ENCODE measurements around the gene NFATC1.

Gene NFATC1

GRCh38 chr18:79424880-79425568 is 29.3 kb downstream of the NFATC1 start:
- DNase-seq, result no peak

GRCh38 chr18:79425569-79425886 is 29.8 kb downstream of the NFATC1 start:
- no peak for DNase-seq

DNA sequence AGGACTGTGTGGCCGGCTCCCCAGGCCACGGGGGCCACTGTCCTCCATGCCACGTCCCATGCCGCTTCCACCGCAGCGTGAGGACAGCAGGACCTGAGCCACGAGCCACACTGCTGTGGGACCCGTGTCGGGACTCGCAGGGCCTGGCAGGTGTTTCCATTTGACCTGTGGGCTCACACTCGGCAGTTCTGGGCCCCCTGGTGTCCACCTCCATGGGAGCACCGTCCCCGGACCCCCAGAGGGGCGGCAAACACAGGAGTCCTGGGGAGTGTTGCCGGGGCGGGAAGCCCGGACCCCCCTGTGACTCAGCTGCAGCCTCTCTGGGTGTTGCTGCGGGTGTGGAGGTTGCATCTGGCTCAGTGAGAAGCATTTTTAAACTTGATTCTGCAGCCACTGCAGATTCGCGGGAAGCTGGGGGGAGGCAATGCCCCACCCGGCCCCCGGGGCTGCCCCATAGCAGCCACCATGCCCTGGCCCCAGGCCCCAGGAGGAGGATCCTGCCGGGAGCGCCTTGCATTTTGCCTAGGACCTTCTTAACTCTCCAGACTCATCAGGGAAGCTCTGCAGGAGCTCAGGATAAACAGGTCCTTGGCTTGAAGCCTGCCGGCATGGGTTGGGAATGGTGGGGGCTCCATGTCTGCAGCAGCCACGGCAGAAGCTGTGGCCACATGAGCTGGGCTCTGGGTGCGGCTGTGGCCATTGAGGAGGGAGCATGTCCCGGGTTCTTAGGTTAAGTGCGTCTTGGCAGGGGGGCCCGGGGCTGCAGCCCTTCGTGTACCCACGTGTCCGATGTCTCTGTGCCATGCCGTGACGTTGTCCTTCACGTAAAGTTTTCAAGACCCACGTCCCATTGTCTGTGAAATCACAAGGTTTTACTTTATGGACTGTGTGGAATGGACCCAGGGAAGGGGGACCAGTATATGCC is 30.9 kb downstream of the NFATC1 start:
- DNase-seq, result no peak

- no peak for DNase-seq
Measured at GRCh38 chr18:79427368-79428225, 31.9 kb downstream of the NFATC1 start.

GRCh38 chr18:79428287-79428686 is 32.6 kb downstream of the NFATC1 start:
- no peak for DNase-seq

DNA sequence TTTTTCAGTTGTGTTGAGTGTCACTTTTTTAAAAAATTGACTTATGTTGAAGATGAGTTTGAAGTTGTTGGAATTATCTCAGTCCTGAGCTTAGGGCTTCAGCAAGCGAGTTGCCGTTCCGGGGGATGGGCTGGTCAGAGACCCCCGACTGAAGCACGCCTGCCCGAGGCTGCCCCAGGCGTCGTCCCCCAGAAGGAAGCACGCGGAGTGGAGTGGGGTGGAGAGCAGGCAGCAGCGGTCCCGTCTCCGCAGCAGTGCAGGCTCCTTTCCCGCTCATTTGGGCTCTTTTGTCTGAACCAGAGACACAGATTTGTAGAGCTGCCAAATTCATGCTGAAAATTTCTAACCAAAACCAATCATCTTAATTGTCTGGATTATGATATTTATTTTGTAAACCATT is 33.7 kb downstream of the NFATC1 start:
- no peak for DNase-seq

DNA sequence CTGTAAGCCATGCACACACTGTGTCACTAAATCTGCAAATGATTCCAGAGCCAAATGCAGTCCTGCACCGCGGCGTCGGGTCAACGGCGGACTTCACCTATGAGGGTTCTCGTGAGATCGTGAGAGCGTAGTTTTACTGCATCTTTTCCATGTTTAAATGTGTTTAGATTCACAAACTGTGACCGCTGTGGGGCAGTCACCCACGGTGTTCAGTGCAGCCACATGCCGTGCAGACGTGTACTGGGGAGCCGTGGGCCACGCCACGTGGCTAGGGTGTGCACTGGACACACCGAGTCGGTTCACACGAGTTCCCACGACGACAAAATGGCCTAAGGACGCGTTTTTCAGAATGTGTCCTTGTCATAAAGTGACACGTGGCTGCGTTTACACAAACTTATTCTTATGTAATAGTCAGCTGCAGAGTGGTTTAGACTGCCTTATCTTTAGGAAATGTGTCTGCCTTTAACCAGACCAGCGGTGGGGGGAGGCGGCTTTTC is 34.1 kb downstream of the NFATC1 start:
- DNase-seq, result no peak

DNA sequence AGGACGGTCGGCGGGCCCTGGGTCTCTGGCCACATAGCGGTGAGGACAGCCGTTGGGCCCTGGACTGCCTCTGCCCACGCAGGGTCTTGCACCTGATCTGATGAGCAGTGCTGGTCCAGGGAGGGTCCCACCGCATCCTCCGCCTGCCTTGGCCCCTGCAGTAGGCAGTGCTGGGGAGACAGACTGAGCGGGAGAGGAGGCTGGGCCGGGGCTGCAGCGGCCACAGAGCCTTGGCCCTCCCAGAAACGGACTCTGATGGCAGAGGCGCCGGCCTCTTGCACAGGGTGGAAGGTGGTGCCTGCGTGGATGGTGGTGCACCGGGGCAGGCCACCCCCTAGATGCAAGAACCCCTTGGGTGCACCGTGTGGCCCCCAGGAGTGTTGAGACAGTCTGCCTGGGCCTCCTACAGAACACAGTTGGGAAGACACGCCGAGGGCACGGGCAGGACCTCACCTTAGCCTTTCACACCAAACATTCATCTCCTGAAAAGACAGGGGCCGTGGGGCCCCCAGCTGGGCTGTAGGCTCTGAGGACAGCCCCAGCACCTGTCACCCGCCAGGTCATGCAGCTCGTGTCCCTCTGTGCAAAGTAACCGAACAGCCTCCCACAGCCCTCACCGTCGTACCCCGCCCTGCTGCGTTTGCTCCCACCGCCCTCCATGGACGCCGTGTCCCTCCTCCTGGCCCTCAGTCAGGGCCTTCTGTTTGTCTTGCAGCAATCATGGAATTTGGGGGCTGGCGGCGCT is 36.8 kb downstream of the NFATC1 start:
- DNase-seq, result no peak

- DNase-seq, result no peak
Measured at GRCh38 chr18:79433431-79433830, 37.7 kb downstream of the NFATC1 start.

GRCh38 chr18:79434607-79435401 is 39.1 kb downstream of the NFATC1 start:
- no peak for DNase-seq

- DNase-seq, result no peak
Measured at GRCh38 chr18:79436556-79437275, 41.0 kb downstream of the NFATC1 start.

DNA sequence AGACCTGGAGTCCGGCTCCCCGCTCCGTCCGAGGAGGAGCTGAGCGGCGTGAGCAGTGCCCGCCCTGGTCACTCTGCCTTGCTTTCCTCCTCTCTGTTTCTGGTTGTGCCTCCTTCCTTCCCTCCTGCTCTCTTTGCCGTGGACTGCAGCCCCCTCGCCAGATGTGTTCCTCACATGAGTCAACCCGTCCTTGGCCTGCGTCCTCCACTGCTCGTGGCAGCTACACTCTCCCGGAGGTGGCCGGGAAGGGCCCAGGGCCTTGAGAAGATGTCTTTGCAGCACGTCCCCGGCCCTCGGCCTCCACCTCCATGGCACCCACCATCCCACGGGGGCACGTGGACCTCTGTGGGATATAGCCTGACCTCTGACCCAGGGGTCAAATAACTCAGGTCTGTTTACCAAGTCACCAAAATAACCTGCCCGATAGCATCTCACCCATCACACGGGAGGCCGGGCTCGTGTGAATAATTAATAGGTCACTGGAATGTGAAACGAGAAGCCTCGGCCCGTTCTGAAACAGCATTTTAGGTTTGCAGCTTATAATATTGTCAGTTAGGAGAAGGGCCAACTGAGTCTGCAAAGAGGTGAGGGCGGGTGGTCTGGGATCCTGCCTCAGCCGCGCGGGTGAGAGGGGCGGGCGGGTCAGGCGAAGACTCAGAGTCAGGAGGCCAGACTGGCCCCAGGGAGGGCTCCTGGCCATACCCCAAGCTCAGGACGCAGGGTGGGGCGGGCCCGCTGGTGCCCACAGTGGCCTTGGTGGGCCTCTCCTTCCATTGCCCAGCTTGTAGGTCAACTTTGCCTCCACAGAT is 42.6 kb downstream of the NFATC1 start:
- no peak for DNase-seq

- no peak for DNase-seq
Measured at GRCh38 chr18:79438898-79439627, 43.3 kb downstream of the NFATC1 start.

- no peak for DNase-seq
Measured at GRCh38 chr18:79439628-79440023, 43.9 kb downstream of the NFATC1 start.

- DNase-seq, result no peak
Measured at GRCh38 chr18:79440316-79441110, 44.8 kb downstream of the NFATC1 start.

GRCh38 chr18:79441420-79441819 is 45.7 kb downstream of the NFATC1 start:
- DNase-seq, result no peak

DNA sequence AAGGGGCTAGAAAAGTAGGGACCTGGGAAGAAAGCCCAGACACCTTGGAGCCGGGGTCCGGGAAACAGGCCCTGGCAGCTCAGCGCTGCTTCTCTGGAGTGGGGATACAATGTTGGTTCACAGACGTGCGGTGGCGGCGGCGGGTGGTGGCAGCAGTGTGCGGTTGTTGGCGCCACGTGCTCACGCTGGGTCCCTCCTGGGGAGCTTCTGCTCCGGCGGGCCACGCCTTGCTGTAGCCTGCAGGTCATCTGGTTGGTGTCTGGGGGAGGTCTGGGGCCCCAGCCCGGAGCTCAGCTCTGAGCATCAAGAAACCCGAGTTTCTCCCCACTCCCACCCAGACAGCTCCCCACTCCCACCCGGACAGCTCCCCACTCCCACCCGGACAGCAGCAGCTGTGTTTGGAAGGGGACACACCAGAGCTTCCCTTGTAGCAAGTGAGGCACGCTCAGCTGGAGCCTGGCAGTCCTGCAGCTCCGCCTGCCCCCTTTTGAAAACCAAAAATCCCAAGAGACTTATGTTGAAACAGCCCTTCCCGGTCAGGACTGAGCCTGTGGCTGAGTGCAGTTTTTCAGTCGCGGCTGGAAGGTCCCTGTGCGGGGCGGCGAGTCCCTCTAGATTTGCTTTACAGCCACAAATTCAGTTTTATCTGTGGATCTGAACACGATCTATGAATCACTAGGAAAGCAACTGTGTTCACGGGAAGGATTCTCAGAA is 46.9 kb downstream of the NFATC1 start:
- no peak for DNase-seq

GRCh38 chr18:79445221-79445620 is 49.5 kb downstream of the NFATC1 start:
- no peak for DNase-seq

Measured in NCI-H510A (cell line).